ENCODE measurements around the gene USP28.
"Not testable (repeated sequence)": the region's sequence is repeated elsewhere in the genome, so short reads cannot be mapped to it uniquely, and the experiment has no call there.

Gene USP28

DNA sequence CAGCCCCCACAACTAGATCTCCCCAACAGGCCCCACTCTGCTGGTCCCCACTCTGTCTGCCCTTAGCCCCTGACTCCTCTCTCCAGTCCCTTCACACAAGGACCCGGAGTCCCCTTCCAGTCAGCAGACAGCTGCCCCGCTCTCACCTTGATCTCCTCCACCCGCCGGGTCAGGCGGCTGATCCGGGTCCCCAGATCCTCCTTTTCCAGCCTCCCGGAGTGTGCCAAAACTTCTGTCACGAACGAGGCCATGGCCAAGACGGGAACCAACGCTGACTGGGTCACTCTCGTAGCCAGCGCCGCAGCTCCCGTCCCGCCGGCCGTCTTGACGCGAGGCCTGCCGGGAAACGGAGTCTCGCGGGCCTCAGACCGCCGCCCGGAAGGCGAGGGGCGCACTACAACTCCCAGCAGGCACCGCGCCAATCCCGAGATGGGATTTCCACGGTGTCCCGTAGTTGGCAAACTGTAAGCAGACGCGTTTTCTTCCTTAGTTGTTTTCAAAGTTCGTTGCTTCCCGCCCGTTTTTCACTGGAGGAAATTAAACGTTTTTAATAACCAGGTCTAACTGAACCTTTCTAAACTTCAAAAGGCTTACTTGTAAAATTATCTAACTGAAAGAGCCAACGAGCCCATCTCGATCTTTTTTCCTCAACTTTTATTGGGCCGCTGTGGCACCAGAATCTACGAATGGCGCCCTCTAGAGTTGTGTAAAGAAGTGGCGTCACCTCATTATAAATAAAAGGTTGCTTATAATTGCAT lies 101.8 kb downstream of the USP28 start, which contains the start of gene ZW10:
ZW10 (minus strand) TSS at position 277 of the 758 bp plus-strand sequence; CDS start at position 251, 26 bp downstream.
- DNase-seq (ENCODE audit: low spot score) = peak; percentile 97

DNA sequence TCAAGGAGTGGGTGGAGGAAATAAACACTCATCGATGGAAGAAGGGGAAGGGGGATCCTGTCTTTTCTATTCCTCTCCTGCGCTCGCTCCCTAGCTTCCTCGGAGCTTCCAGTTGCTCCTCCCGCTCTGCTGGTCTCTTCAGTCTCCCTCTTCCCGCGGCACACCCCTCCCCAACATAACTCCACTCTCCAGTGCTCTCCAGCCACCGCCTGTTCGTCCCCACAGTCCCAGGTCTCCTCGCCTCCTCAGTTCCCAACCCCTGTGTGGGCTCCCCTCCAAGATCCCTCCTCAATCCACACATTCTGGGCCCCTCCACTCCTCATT lies 102.3 kb downstream of the USP28 start:
- no peak for DNase-seq (ENCODE audit: low spot score)

DNA sequence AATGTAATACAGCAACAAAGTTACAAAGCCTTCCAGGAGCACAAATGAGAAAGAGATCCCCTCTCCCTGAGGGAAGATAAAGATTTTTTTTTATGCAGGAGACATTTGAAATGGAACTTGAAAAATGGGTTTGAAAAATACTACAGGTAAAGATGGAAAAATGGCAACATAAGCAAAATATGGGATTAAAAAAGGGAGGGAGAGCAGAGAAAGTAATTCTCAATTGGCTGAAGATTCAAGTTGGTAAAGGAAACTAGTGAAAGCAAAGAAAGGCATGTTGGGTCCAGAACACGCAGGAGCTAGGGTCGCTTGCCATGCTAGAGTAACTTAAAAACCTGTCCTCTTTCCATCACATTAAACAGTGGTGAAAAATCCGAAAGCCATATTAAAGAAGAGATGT lies 103.4 kb downstream of the USP28 start:
- DNase-seq (ENCODE audit: low spot score) = no peak

DNA sequence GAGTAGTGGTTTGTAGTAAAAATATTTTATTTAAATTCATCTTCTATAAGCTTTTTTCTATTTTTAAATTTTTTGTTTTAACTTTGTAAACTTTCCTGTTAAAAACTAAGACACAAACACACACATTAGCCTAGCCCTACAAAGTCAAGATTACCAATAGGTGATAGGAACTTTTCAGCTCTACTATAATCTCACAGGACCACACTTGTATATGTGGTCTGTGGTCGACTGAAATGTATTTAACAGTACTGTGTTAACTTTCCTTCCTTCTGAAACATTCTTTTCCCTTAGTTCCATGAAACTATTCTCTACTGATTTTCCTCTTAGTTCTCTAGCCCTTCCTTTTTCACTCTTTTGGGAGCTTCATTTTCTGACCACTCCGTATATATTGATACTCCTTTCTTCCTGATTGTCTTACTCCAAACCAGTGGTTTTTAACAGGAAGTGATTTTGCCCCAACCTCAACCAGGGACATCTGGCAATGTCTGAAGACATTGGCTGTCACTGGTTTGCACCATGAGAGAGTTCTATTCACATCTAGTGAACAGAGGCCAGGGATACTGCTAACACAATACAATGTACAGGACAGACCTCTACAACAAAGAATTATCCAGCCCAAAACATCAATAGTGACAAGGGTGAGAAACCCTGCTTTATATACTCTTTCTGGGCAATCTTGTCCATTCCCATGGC lies 110.7 kb downstream of the USP28 start:
- DNase-seq (ENCODE audit: low spot score) = no peak

DNA sequence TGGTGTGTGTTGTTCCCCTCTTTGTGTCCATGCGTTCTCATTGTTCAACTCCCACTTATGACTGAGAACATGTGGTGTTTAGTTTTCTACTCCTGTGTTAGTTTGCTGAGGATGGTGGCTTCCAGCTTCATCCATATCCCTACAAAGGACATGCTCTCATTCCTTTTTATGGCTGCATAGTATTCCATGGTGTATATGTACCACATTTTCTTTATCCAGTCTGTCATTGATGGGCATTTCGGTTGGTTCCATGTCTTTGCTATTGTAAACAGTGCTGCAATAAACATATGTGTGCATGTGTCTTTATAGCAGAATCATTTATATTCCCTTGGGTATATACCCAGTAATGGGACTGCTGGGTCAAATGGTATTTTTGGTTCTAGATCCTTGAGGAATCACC lies 112.3 kb downstream of the USP28 start:
- not testable (repeated sequence) for DNase-seq (ENCODE audit: low spot score)

DNA sequence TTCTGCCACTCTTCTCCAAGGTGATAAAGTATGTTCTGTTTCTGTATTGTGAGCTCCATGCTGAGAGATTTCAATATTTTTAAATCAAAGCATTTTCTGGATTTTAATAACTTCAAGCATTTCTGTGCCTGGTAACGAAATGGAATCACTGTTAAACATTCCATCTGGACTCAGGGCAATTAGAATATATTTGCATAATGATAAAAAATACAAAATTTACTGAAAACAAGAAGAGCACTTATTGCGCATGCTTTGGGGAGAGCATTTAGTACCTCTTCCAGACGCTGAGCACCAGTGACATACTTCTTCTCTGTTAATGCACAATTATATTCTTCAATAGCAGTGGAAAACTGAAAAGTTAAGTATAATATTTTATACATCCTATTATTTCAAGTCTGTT lies 115.1 kb downstream of the USP28 start:
- DNase-seq (ENCODE audit: low spot score) = no peak

DNA sequence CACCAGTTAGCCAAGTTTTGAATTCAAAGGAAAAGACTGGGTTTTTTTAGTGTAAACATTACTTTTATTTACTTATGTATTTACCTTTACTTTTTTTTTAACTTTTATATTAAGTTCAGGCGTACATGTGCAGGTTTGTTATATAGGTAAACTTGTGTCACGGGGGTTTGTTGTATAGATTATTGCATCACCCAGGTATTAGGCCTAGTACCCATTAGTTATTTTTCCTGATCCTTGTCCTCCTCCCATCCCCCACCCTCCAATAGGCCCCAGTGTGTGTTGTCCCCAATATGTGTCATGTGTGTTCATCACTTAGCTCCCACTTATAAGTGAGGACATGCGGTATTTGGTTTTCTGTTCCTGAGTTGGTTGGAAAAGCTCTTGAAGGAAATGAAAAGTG lies 122.4 kb downstream of the USP28 start:
- no peak for DNase-seq (ENCODE audit: low spot score)
